HCT116 (cell line): ENCODE data around the gene SAMD14. TPM values are rescaled to one million over a fixed set of nuclear protein-coding genes. Genes with fewer than 3 reads are reported as not detected.

Experiments
- ATAC-seq: fragments of 200-7000 bp; cut with Tn5 transposase; 2 replicates; pipeline ENCODE4 v1.9.1; 2020; ENCODE audit warnings: mild to moderate bottlenecking, moderate library complexity
- BruUV-seq: library from RNA; stranded (reverse); fragments of 400-500 nt; replicated peaks from 2 replicates; lab custom pipeline; 2021; lab: Mats Ljungman, UMichigan
- CTCF ChIA-PET: fragments of 300-600 bp; sonication (Branson Sonifier 250); formaldehyde crosslinking; loops from one replicate; lab custom pipeline; 2021; ENCODE audit warnings: antibody characterized with exemption; lab: Charles Lee
- POLR2A ChIA-PET: fragments of 300-600, 350-600 bp; sonication (Branson Sonifier 250); formaldehyde crosslinking; loops from one replicate; lab custom pipeline; 2021; ENCODE audit warnings: antibody characterized with exemption; lab: Charles Lee
- RAD21 ChIA-PET, 2 experiments: fragments of 300-600 bp; sonication (Branson Sonifier 250); formaldehyde crosslinking; loops; one replicate each; lab custom pipeline; 2023; ENCODE audit warnings: low total read pairs in 2 of 2; ENCODE audit not compliant: uncharacterized antibody in 2 of 2, unreplicated experiment in 2 of 2, low non-redundant PET in 1 of 2; lab: Charles Lee
- DNase-seq: peaks from one replicate; pipeline ENCODE4 v3.0.0-alpha.2; 2010; ENCODE audit warnings: low read depth, low spot score
- H2AFZ ChIP-seq: fragments of 200-600 bp; shearing (Covaris generic), sonication (generic); 2 replicates; pipeline ENCODE4 v1.6.1; 2017; ENCODE audit warnings: low read depth, mixed run types, mixed read lengths, antibody characterized with exemption, low read length; ENCODE audit not compliant: poor library complexity, severe bottlenecking
- H3K27ac ChIP-seq: 2 replicates; pipeline ENCODE4 v1.5.1; 2012; ENCODE audit warnings: low read depth, low read length
- H3K27me3 ChIP-seq: fragments of 200-600 bp; sonication (generic); 2 replicates; pipeline ENCODE4 v1.6.1; 2016; ENCODE audit warnings: mixed run types, low read length, mixed read lengths; ENCODE audit not compliant: insufficient read depth
- H3K36me3 ChIP-seq, 2 experiments: fragments of 200-500 bp in 1 of 2; fragments of 200-600 bp in 1 of 2; sonication (Bioruptor generic) in 1 of 2; sonication (generic) in 1 of 2; 2 replicates each; pipeline versions ENCODE4 v1.5.1 to v1.6.1; 2014 to 2016; ENCODE audit warnings: low read length in 2 of 2, inconsistent platforms in 1 of 2, mixed read lengths in 1 of 2, mixed run types in 1 of 2; ENCODE audit not compliant: insufficient read depth in 2 of 2, control insufficient read depth in 1 of 2
- H3K4me1 ChIP-seq, 2 experiments: fragments of 200-600 bp in 1 of 2; sonication (generic) in 1 of 2; 2 replicates each; pipeline versions ENCODE4 v1.5.1 to v1.6.1; 2012 to 2017; ENCODE audit warnings: low read length in 2 of 2, inconsistent platforms in 1 of 2, mild to moderate bottlenecking in 1 of 2, mixed read lengths in 1 of 2, mixed run types in 1 of 2, moderate library complexity in 1 of 2; ENCODE audit not compliant: insufficient read depth in 2 of 2, control insufficient read depth in 1 of 2
- H3K4me2 ChIP-seq: fragments of 200-600 bp; sonication (generic); 2 replicates; pipeline ENCODE4 v1.6.1; 2017; ENCODE audit warnings: mixed run types, low read length, mixed read lengths
- H3K4me3 ChIP-seq, 2 experiments: fragments of 200-600 bp in 1 of 2; sonication (generic) in 1 of 2; replicated peaks in 1 of 2; 2 replicates each; pipeline ENCODE4 v1.5.1; 2011 to 2016; ENCODE audit warnings: low read length in 2 of 2, control low read depth in 1 of 2, low read depth in 1 of 2, mild to moderate bottlenecking in 1 of 2, mixed read lengths in 1 of 2, mixed run types in 1 of 2
- H3K79me2 ChIP-seq: fragments of 200-600 bp; sonication (generic); 2 replicates; pipeline ENCODE4 v1.6.1; 2017; ENCODE audit warnings: mild to moderate bottlenecking, mixed run types, low read length, moderate library complexity, mixed read lengths; ENCODE audit not compliant: insufficient read depth
- H3K9ac ChIP-seq: fragments of 200-600 bp; sonication (generic); 2 replicates; pipeline ENCODE4 v1.6.1; 2016; ENCODE audit warnings: low read length, mixed read lengths
- H3K9me2 ChIP-seq: fragments of 200-600 bp; sonication (generic), shearing (Covaris generic); 2 replicates; pipeline ENCODE4 v1.6.1; 2017; ENCODE audit warnings: mixed run types, mild to moderate bottlenecking, moderate library complexity; ENCODE audit not compliant: insufficient read depth
- H3K9me3 ChIP-seq, 2 experiments: fragments of 200-500 bp in 1 of 2; fragments of 200-600 bp in 1 of 2; sonication (Bioruptor generic) in 1 of 2; sonication (generic) in 1 of 2; 2 replicates each; pipeline ENCODE4 v1.6.1; 2014 to 2017; ENCODE audit warnings: low read length in 2 of 2, mixed read lengths in 2 of 2, inconsistent platforms in 1 of 2, low read depth in 1 of 2, mild to moderate bottlenecking in 1 of 2, mixed run types in 1 of 2, moderate library complexity in 1 of 2; ENCODE audit not compliant: control insufficient read depth in 1 of 2, insufficient read depth in 1 of 2
- H4K20me1 ChIP-seq: fragments of 200-600 bp; sonication (generic), shearing (Covaris generic); 2 replicates; pipeline ENCODE4 v1.6.1; 2017; ENCODE audit warnings: mixed run types, mild to moderate bottlenecking, moderate library complexity; ENCODE audit not compliant: insufficient read depth
- TCF7L2 ChIP-seq: IDR thresholded peaks from 2 replicates; pipeline ENCODE4 v1.7.0; 2011; ENCODE audit warnings: borderline replicate concordance, inconsistent platforms; ENCODE audit not compliant: insufficient read depth, insufficient read length; ENCODE audit errors: extremely low read depth
- intact Hi-C: fragments of 100-400 bp; cut with micrococcal nuclease; formaldehyde crosslinking; loops from 2 replicates; pipeline ENCODE4 v1.10.0; 2022
- total RNA-seq: library from RNA; stranded (reverse); gene quantifications from one replicate; pipeline ENCODE4 v1.2.1, GENCODE V29; 2021; ENCODE audit not compliant: unreplicated experiment
- TF ChIP-seq, protein P1 (sequence below): IDR thresholded peaks from 2 replicates; pipeline ENCODE4 v1.6.1; 2012
- TF ChIP-seq, protein P2 (sequence below), 3 experiments: fragments of 200-600 bp in 1 of 3; sonication (generic) in 1 of 3; IDR thresholded peaks in 2 of 3; conservative IDR thresholded peaks in 1 of 3; 2 replicates each; pipeline ENCODE4 v1.5.1; 2012 to 2017; ENCODE audit warnings: low read depth in 2 of 3, low read length in 2 of 3, antibody characterized with exemption in 1 of 3, borderline replicate concordance in 1 of 3, control low read depth in 1 of 3, mild to moderate bottlenecking in 1 of 3, mixed read lengths in 1 of 3, mixed run types in 1 of 3, moderate library complexity in 1 of 3; ENCODE audit not compliant: insufficient read depth in 1 of 3

Gene SAMD14
- total RNA-seq, 1 experiment from 2014 or later = 1.5 TPM

DNA sequence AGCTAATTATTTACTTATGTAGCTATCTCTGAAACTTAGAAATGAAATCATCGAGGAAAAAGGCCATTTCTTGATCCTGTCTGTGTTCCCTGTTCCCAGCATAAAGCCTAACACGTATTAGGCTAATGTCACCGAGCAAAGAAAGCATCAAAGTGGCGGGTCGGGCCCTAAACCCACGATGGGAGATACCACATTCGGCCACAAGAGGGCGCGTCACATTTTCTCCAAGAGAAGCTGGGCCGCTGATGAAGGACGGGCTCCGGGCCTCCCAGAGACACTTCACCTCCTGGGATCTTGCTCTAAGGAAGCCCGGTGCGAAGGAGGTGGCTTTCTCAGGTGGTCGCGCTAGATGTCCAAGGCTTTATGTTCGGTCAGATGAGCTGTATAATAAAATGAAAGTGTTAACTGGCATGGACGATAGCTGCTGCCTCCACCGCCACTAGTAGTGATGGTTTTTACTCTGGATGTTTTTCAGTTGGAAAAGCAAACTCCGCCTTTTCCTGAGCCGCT, 35.7 kb downstream of the SAMD14 start:
- CTCF ChIA-PET = interaction anchor here (0.6 to 4.6 kb wide), 42 partner anchors 9 to 398 kb away, joined by 3 to 55 read pairs (median 6); partner anchors contain the start of genes ITGA3, LRRC59 and SGCA
- Histone ChIP-seq H3K9me2 (no peaks in the 10 kb centered on the region), H2AFZ (peak overlapping the region; percentile 89), H3K4me1 (peaks cover 12 to 35% of the 10 kb centered on the region in 2 experiments), H3K27ac (peak overlapping the region; percentile 47), H4K20me1 (no peaks in the 10 kb centered on the region), H3K27me3 (no peaks in the 10 kb centered on the region), H3K79me2 (0 out of 2 replicates have a peak, but pooled peaks cover 6% of the 10 kb centered on the region), H3K36me3 (peaks cover 8 to 12% of the 10 kb centered on the region in 2 experiments; a peak in 3 of 4 replicates), H3K4me2 (peak overlapping the region; percentile 91), H3K9me3 (no peaks in the 10 kb centered on the region), H3K9ac (peak overlapping the region; percentile 26), H3K4me3 (peak overlapping the region; percentile 84 to 96)
- DNase-seq (peak; percentile 88), ATAC-seq (peak; percentile 65)
- POLR2A ChIA-PET = interaction anchor here (0.6 to 3.5 kb wide), 6 partner anchors 12 to 66 kb away, joined by 3 to 18 read pairs (median 4); partner anchors contain the start of gene ITGA3
- RAD21 ChIA-PET = interaction anchor here (0.7 to 1.6 kb wide), 7 partner anchors 15 to 155 kb away, joined by 3 to 5 read pairs (median 4); no protein-coding TSS in a partner anchor
- TF ChIP-seq TCF7L2 = peak; percentile 53
- TF ChIP-seq, protein P1, sequence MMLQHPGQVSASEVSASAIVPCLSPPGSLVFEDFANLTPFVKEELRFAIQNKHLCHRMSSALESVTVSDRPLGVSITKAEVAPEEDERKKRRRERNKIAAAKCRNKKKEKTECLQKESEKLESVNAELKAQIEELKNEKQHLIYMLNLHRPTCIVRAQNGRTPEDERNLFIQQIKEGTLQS = no peak
- TF ChIP-seq, protein P2, sequence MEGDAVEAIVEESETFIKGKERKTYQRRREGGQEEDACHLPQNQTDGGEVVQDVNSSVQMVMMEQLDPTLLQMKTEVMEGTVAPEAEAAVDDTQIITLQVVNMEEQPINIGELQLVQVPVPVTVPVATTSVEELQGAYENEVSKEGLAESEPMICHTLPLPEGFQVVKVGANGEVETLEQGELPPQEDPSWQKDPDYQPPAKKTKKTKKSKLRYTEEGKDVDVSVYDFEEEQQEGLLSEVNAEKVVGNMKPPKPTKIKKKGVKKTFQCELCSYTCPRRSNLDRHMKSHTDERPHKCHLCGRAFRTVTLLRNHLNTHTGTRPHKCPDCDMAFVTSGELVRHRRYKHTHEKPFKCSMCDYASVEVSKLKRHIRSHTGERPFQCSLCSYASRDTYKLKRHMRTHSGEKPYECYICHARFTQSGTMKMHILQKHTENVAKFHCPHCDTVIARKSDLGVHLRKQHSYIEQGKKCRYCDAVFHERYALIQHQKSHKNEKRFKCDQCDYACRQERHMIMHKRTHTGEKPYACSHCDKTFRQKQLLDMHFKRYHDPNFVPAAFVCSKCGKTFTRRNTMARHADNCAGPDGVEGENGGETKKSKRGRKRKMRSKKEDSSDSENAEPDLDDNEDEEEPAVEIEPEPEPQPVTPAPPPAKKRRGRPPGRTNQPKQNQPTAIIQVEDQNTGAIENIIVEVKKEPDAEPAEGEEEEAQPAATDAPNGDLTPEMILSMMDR (IDR thresholded peaks at IDR 0.05 in 2 of 3, conservative IDR thresholded peaks at IDR 0.05 in 1 of 3; ENCODE audit: borderline replicate concordance in 1 of 3, insufficient read depth in 1 of 3, low read depth in 2 of 3, low read length in 2 of 3) = peak; percentile 90 to 99 (median 93)
- intact Hi-C loops = loop anchor here (1.0 kb wide), 1 partner anchor 203 kb away; no protein-coding TSS in a partner anchor
- BruUV-seq = no TSS peak
